Panc1 (cell line): ENCODE measurements around the gene ABHD8. TPM values are rescaled to one million over a fixed set of nuclear protein-coding genes. Genes with fewer than 3 reads are reported as not detected.
A peak's percentile ranks its signal among the peaks of the same experiment; 100 is the strongest.

Source experiments
- ATAC-seq: fragments of 200-7000 bp; cut with Tn5 transposase; 2 replicates; pipeline ENCODE4 v1.9.1; 2020; ENCODE audit warnings: mild to moderate bottlenecking, moderate library complexity
- BruUV-seq: library from RNA; stranded (reverse); fragments of 400-500 nt; replicated peaks from 2 replicates; lab custom pipeline; 2021; lab: Mats Ljungman, UMichigan
- CTCF ChIA-PET: fragments of 300-600 bp; sonication (Branson Sonifier 250); formaldehyde crosslinking; loops from one replicate; lab custom pipeline; 2022; ENCODE audit warnings: antibody characterized with exemption; lab: Charles Lee
- POLR2A ChIA-PET: fragments of 300-600 bp; sonication (Branson Sonifier 250); formaldehyde crosslinking; loops from one replicate; lab custom pipeline; 2022; ENCODE audit warnings: antibody characterized with exemption; lab: Charles Lee
- DNase-seq: peaks from one replicate; pipeline ENCODE4 v3.0.0-alpha.2; 2010; ENCODE audit warnings: low read depth, low spot score
- H3K27ac ChIP-seq: 2 replicates; pipeline ENCODE4 v1.5.1; 2011; ENCODE audit warnings: mild to moderate bottlenecking, low read length, inconsistent platforms
- H3K27me3 ChIP-seq: fragments of 200-500 bp; sonication (Bioruptor generic); 2 replicates; pipeline ENCODE4 v1.6.0; 2014; ENCODE audit warnings: low read length, inconsistent platforms; ENCODE audit not compliant: control insufficient read depth, insufficient read depth
- H3K36me3 ChIP-seq: fragments of 200-500 bp; sonication (Bioruptor generic); 2 replicates; pipeline ENCODE4 v1.5.1; 2014; ENCODE audit warnings: inconsistent platforms, mild to moderate bottlenecking, low read length, moderate library complexity; ENCODE audit not compliant: control insufficient read depth, insufficient read depth
- H3K4me1 ChIP-seq: 2 replicates; pipeline ENCODE4 v1.5.1; 2011; ENCODE audit warnings: inconsistent platforms, mild to moderate bottlenecking, low read length, moderate library complexity; ENCODE audit not compliant: control insufficient read depth, insufficient read depth
- H3K4me3 ChIP-seq, 2 experiments: 2 replicates each; pipeline ENCODE4 v1.5.1; 2011 to 2012; ENCODE audit warnings: low read depth in 2 of 2, low read length in 2 of 2, mild to moderate bottlenecking in 2 of 2, inconsistent platforms in 1 of 2, moderate library complexity in 1 of 2
- H3K9me3 ChIP-seq: fragments of 200-500 bp; sonication (Bioruptor generic); 2 replicates; pipeline ENCODE4 v1.5.1; 2014; ENCODE audit warnings: low read depth, mild to moderate bottlenecking, inconsistent platforms, low read length, moderate library complexity; ENCODE audit not compliant: control insufficient read depth, insufficient read depth
- CTCF ChIP-seq: fragments of 450-650 bp; IDR thresholded peaks from 2 replicates; pipeline ENCODE4 v1.5.1; 2017; ENCODE audit warnings: mild to moderate bottlenecking
- POLR2AphosphoS5 ChIP-seq: IDR thresholded peaks from 2 replicates; pipeline ENCODE4 v1.6.1; 2012; ENCODE audit warnings: mild to moderate bottlenecking, low read depth, low read length, moderate library complexity
- REST ChIP-seq, 2 experiments: IDR thresholded peaks; 2 replicates each; pipeline ENCODE4 v1.6.1; 2011 to 2012; ENCODE audit warnings: low read depth in 2 of 2, control low read depth in 1 of 2, low read length in 1 of 2, mild to moderate bottlenecking in 1 of 2, moderate library complexity in 1 of 2; ENCODE audit not compliant: insufficient read depth in 1 of 2
- SIN3A ChIP-seq: IDR thresholded peaks from 2 replicates; pipeline ENCODE4 v1.6.1; 2012; ENCODE audit warnings: low read depth, mild to moderate bottlenecking, low read length, moderate library complexity, borderline replicate concordance; ENCODE audit not compliant: insufficient read depth
- TCF7L2 ChIP-seq: IDR thresholded peaks from 2 replicates; pipeline ENCODE4 v1.6.1; 2011; ENCODE audit warnings: mild to moderate bottlenecking, low read depth, low read length, inconsistent platforms
- in situ Hi-C: cut with HindIII; loops from 2 replicates; pipeline ENCODE4 v1.10.0; 2016; ENCODE audit warnings: low sequenced_read_pairs, low pct_unique_long_range_greater_than_20kb
- intact Hi-C: fragments of 100-400 bp; cut with micrococcal nuclease; formaldehyde crosslinking; loops from one replicate; pipeline ENCODE4 v1.10.0; 2022; ENCODE audit not compliant: unreplicated experiment
- total RNA-seq: library from RNA; stranded (reverse); gene quantifications from one replicate; pipeline ENCODE4 v1.2.1, GENCODE V29; 2021; ENCODE audit not compliant: unreplicated experiment

The ABHD8 gene
- total RNA-seq, 1 experiment from 2014 or later, result 19.6 TPM

- in situ Hi-C loops (no loop called here), intact Hi-C loops (no loop called here)
- DNase-seq, result no peak
- Histone ChIP-seq H3K4me3 (no peak overlapping the region), H3K9me3 (no peaks in the 10 kb centered on the region), H3K4me1 (peaks cover 4% of the 10 kb centered on the region), H3K36me3 (peaks cover 4% of the 10 kb centered on the region; the same call in 1 of the 2 replicates), H3K27me3 (no peaks in the 10 kb centered on the region), H3K27ac (no peak overlapping the region)
- ATAC-seq, result no peak
- no TSS peak for BruUV-seq
- ChIA-PET CTCF (no interaction called here), POLR2A (no interaction called here)
- TF ChIP-seq REST (IDR thresholded peaks at IDR 0.05; ENCODE audit: insufficient read depth in 1 of 2, low read depth in 2 of 2, low read length in 1 of 2) (no peak), TCF7L2 (no peak), SIN3A (no peak), POLR2AphosphoS5 (no peak), CTCF (no peak)
Measured at GRCh38 chr19:17340871-17341357, 37.7 kb upstream of the ABHD8 start.

GRCh38 chr19:17340302-17340870 is 37.2 kb upstream of the ABHD8 start:
- peaks cover 7% of the 10 kb centered on the region for H3K4me1 ChIP-seq
- DNase-seq (no peak), ATAC-seq (peak; percentile 41)
- H3K9me3 ChIP-seq, result no peaks in the 10 kb centered on the region
- peaks cover 4% of the 10 kb centered on the region; the same call in 1 of the 2 replicates for H3K36me3 ChIP-seq
- ChIA-PET POLR2A (no interaction called here), CTCF (no interaction called here)
- H3K4me3 ChIP-seq, result no peak overlapping the region
- TF ChIP-seq TCF7L2, result no peak
- TF ChIP-seq POLR2AphosphoS5, result no peak
- no peak for TF ChIP-seq SIN3A
- no peak for TF ChIP-seq REST (IDR thresholded peaks at IDR 0.05; ENCODE audit: insufficient read depth in 1 of 2, low read depth in 2 of 2, low read length in 1 of 2)
- no peak for TF ChIP-seq CTCF
- no TSS peak for BruUV-seq
- H3K27me3 ChIP-seq, result no peaks in the 10 kb centered on the region
- no peak overlapping the region for H3K27ac ChIP-seq
- intact Hi-C loops, result no loop called here
- in situ Hi-C loops, result no loop called here
